ENCODE measurements around the gene CRADD. TPM values are rescaled to one million over a fixed set of nuclear protein-coding genes. Genes with fewer than 3 reads are reported as not detected.

Gene CRADD
- total RNA-seq, 1 experiment from 2014 or later = 7.6 TPM

DNA sequence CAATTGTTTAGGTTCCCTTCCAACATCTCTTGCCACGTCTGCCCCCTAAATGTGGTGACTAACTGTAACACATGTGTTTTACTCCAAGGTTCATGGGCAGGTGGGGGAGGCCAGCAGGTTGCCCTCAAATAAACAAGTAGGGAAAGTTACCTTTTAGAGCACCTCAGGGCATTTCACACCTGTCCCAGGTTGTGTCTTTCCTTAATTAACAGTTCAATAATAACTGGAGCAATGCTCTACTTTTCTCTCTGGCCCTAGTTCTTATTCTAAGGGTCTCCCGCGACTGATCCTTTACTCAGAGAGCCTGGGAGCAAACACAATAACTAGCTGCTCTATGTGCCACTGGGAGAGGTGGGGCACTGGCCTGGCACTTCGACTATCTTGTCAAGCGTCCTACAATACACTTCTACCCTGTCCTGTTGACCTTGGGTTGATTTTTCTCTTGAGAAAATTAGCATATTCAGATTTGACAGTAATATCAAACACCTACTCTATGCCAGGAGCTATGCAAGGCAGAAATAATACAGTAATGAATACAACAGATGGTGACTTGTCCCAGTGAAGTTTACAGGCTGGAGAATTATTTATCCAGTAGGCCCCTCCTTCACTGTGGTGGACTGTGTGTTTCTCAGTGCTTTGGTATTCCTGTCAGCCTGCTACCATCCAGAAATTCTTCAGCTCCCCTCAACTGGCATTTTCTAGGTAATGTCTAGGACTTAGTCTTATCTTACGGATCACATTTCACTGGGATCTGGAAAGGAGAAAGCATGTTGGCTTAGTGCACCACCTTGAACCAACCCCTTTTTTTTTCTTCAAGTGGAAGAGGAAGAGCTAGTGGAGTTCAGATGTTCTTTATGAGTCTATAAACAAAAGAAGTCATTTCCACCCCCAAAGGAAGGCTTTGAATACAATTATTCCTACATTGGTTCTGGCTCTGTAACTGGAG is 202.6 kb downstream of the CRADD start:
- no peak overlapping the region for H3K18ac ChIP-seq (ENCODE audit: insufficient read length, low read depth, low read length)
- no peak overlapping the region for H3K56ac ChIP-seq (ENCODE audit: insufficient read length, low read depth, low read length)
- no peak overlapping the region for H3K4me3 Mint-ChIP-seq
- H3K4me1 Mint-ChIP-seq = peaks cover 3 to 7% of the 10 kb centered on the region in 2 experiments; a peak in 3 of 4 replicates
- H3K27me3 Mint-ChIP-seq (ENCODE audit: low read depth) = no peaks in the 10 kb centered on the region; the same call in 1 of the 2 replicates
- H3K27ac ChIP-seq (ENCODE audit: insufficient read length, low read depth, low read length) = no peak overlapping the region
- no peak overlapping the region for H3K4ac ChIP-seq (ENCODE audit: low read depth, low read length)
- no peak for DNase-seq
- H3K14ac ChIP-seq (ENCODE audit: insufficient read depth, low read length) = no peak overlapping the region
- H2BK20ac ChIP-seq (ENCODE audit: low read depth, low read length, poor library complexity, severe bottlenecking) = no peak overlapping the region
- H3K4me2 ChIP-seq (ENCODE audit: insufficient read depth, insufficient read length, low read length) = no peak overlapping the region
- H3K23ac ChIP-seq (ENCODE audit: insufficient read length, low read depth, low read length) = no peak overlapping the region
- no peak overlapping the region for H3K9ac ChIP-seq (ENCODE audit: extremely low read depth, insufficient read length, low read length)
- H4K20me1 ChIP-seq (ENCODE audit: control insufficient read depth, insufficient read depth, insufficient read length) = no peaks in the 10 kb centered on the region
- no peak overlapping the region for H2BK15ac ChIP-seq (ENCODE audit: low read depth, low read length)
- no peak overlapping the region for H2AK5ac ChIP-seq (ENCODE audit: insufficient read length, low read length)
- H3K79me1 ChIP-seq (ENCODE audit: insufficient read depth, low read depth, low read length, poor library complexity, severe bottlenecking) = no peaks in the 10 kb centered on the region
- H4K5ac ChIP-seq (ENCODE audit: insufficient read length, low read depth, low read length) = no peak overlapping the region
- no peak overlapping the region for H2BK5ac ChIP-seq (ENCODE audit: insufficient read length, low read length)
- no peak overlapping the region for H2BK12ac ChIP-seq (ENCODE audit: insufficient read length, low read depth, low read length)
- H3K9me3 Mint-ChIP-seq = peaks cover 3% of the 10 kb centered on the region in 2 experiments; a peak in 4 of 5 replicates
- peaks cover 0 to 7% (median 1%) of the 10 kb centered on the region in 3 experiments; a peak in 2 of 7 replicates for H3K36me3 Mint-ChIP-seq (ENCODE audit: insufficient read depth in 1 of 3, low read depth in 3 of 3)
- H2BK120ac ChIP-seq (ENCODE audit: low read depth, low read length, poor library complexity, severe bottlenecking) = no peak overlapping the region
- H3T11ph ChIP-seq (ENCODE audit: low read length) = no peak overlapping the region
- H3K23me2 ChIP-seq (ENCODE audit: insufficient read length, low read depth, low read length, poor library complexity, severe bottlenecking) = no peaks in the 10 kb centered on the region
- no peak overlapping the region for H3K27ac Mint-ChIP-seq
- H2AFZ ChIP-seq (ENCODE audit: low read length) = no peak overlapping the region
- no peak overlapping the region for H4K91ac ChIP-seq (ENCODE audit: insufficient read length, low read depth, low read length)
- no CpG with 5 or more reads among the region's 6 CpGs for WGBS (ENCODE audit: extremely low coverage, insufficient read length, low lambda C conversion rate)
- no peak overlapping the region for H4K8ac ChIP-seq (replicated peaks; ENCODE audit: insufficient read length, low read depth, low read length)
- H3K9me3 ChIP-seq (ENCODE audit: control insufficient read depth, low read depth, low read length) = no peaks in the 10 kb centered on the region
- no peaks in the 10 kb centered on the region for H3K79me2 ChIP-seq (ENCODE audit: insufficient read depth, low read length)
- H3K4me1 ChIP-seq (ENCODE audit: insufficient read depth, low read length) = no peaks in the 10 kb centered on the region
- no peaks in the 10 kb centered on the region for H3K27me3 ChIP-seq (ENCODE audit: insufficient read depth, low read length)
- TF ChIP-seq, protein P1, sequence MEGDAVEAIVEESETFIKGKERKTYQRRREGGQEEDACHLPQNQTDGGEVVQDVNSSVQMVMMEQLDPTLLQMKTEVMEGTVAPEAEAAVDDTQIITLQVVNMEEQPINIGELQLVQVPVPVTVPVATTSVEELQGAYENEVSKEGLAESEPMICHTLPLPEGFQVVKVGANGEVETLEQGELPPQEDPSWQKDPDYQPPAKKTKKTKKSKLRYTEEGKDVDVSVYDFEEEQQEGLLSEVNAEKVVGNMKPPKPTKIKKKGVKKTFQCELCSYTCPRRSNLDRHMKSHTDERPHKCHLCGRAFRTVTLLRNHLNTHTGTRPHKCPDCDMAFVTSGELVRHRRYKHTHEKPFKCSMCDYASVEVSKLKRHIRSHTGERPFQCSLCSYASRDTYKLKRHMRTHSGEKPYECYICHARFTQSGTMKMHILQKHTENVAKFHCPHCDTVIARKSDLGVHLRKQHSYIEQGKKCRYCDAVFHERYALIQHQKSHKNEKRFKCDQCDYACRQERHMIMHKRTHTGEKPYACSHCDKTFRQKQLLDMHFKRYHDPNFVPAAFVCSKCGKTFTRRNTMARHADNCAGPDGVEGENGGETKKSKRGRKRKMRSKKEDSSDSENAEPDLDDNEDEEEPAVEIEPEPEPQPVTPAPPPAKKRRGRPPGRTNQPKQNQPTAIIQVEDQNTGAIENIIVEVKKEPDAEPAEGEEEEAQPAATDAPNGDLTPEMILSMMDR (conservative IDR thresholded peaks at IDR 0.05) = no peak

All from H9 (cell line).